Fibroblast of lung (primary cell): ENCODE data around the gene MAP7. TPM values are rescaled to one million over a fixed set of nuclear protein-coding genes. Genes with fewer than 3 reads are reported as not detected.

Experiments used
- DNase-seq, 2 donors: peaks; one replicate each; pipeline versions ENCODE4 v3.0.0 to v3.0.0-alpha.2; 2010; ENCODE audit warnings: low read depth in 2 of 2
- H2AFZ ChIP-seq: 2 replicates; pipeline ENCODE4 v1.5.1; 2012; ENCODE audit warnings: low read length, control low read depth, inconsistent platforms
- H3K27ac ChIP-seq: 2 replicates; pipeline ENCODE4 v1.5.1; 2011; ENCODE audit warnings: low read length, control low read depth; ENCODE audit not compliant: insufficient read depth
- H3K27me3 ChIP-seq: 2 replicates; pipeline ENCODE4 v1.5.1; 2011; ENCODE audit warnings: mild to moderate bottlenecking, low read length; ENCODE audit not compliant: control insufficient read depth, insufficient read depth
- H3K36me3 ChIP-seq: 2 replicates; pipeline ENCODE4 v1.5.1; 2011; ENCODE audit warnings: low read length; ENCODE audit not compliant: control insufficient read depth, insufficient read depth
- H3K4me1 ChIP-seq: 2 replicates; pipeline ENCODE4 v1.5.1; 2011; ENCODE audit warnings: low read length; ENCODE audit not compliant: control insufficient read depth, insufficient read depth; ENCODE audit errors: extremely low read depth
- H3K4me2 ChIP-seq: 2 replicates; pipeline ENCODE4 v1.5.1; 2011; ENCODE audit warnings: low read length, control low read depth; ENCODE audit not compliant: insufficient read depth; ENCODE audit errors: extremely low read depth
- H3K4me3 ChIP-seq, 4 experiments: fragments of 200-600 bp in 1 of 4; sonication (generic) in 1 of 4; replicated peaks in 1 of 4; 2 replicates each; pipeline ENCODE4 v1.5.1; 2011 to 2016; ENCODE audit warnings: low read length in 4 of 4, low read depth in 3 of 4, mild to moderate bottlenecking in 3 of 4, control low read depth in 2 of 4, inconsistent platforms in 1 of 4, mixed read lengths in 1 of 4; ENCODE audit not compliant: insufficient read depth in 1 of 4; ENCODE audit errors: control extremely low read depth in 1 of 4
- H3K79me2 ChIP-seq: 2 replicates; pipeline ENCODE4 v1.5.1; 2012; ENCODE audit warnings: mild to moderate bottlenecking, low read length, inconsistent platforms; ENCODE audit not compliant: control insufficient read depth, insufficient read depth
- H3K9ac ChIP-seq: 2 replicates; pipeline ENCODE4 v1.5.1; 2011; ENCODE audit warnings: mild to moderate bottlenecking, low read length, control low read depth; ENCODE audit not compliant: insufficient read depth
- H3K9me3 ChIP-seq: 2 replicates; pipeline ENCODE4 v1.5.1; 2012; ENCODE audit warnings: low read depth, low read length; ENCODE audit not compliant: control insufficient read depth, insufficient read depth
- H4K20me1 ChIP-seq: 2 replicates; pipeline ENCODE4 v1.5.1; 2011; ENCODE audit warnings: low read length; ENCODE audit not compliant: control insufficient read depth, insufficient read depth; ENCODE audit errors: extremely low read depth
- EZH2 ChIP-seq: IDR thresholded peaks from 2 replicates; pipeline ENCODE4 v1.5.1; 2012; ENCODE audit warnings: low read length, control low read depth, mild to moderate bottlenecking; ENCODE audit errors: missing control alignments
- polyA plus RNA-seq, 2 donors: library from polyadenylated mRNA; depleted of rRNA in 1 of 2; stranded (reverse) in 1 of 2; unstranded in 1 of 2; fragments of >200 nt; gene quantifications; 2 replicates each; pipeline ENCODE4 v1.2.1, GENCODE V29; 2011 to 2012; ENCODE audit warnings: missing spikeins in 1 of 2
- total RNA-seq: library from RNA; depleted of rRNA; stranded (reverse); fragments of >200 nt; gene quantifications from 2 replicates; pipeline ENCODE4 v1.2.1, GENCODE V29; 2014
- TF ChIP-seq, protein P1 (sequence below), 2 donors: IDR thresholded peaks in 1 of 2; conservative IDR thresholded peaks in 1 of 2; 1 replicate in 1 of 2; 2 replicates in 1 of 2; pipeline ENCODE4 v1.5.1; 2011 to 2012; ENCODE audit warnings: low read length in 2 of 2, control low read depth in 1 of 2, inconsistent platforms in 1 of 2, low read depth in 1 of 2, mild to moderate bottlenecking in 1 of 2

MAP7 gene
- total and polyA plus RNA-seq, 2 donors (not counting 1 experiment from before 2014, with no cell fraction given): 0.40 to 1.5 TPM

DNA sequence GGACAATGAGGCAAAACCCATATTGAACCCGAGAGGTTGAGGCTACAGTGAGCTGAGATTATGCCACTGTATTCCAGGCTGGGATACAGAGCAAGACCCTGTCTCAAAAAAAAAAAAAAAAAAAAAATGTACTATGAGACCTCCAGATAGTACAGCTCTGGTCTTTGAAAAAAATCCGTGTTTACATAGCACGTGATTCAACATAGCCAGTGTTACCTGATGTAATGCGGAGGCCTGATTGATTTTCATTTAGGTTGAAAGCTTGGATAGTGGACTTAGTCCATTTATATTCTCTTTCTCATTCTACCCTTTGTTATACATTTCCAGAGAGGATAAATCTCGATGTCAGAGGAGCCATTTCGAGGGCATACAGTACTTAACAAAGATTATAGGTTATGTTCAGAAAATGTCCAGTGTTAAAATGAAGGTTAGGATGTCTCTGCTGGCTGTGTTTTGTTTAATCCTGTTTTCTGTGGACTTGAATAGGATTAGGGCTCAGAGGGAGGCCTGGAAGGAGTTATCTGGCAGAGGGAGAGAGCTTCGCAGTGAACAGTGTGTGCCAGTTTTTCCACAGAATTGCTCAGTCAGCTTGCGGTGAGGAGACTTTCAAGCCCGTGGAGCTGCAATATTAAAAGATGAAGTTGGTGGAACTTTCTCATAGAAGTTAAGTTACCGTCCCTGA is 226.7 kb downstream of the MAP7 start:
- no peaks in the 10 kb centered on the region for H4K20me1 ChIP-seq
- peak; percentile 29 to 34 for DNase-seq
- no peaks in the 10 kb centered on the region for H3K79me2 ChIP-seq
- H3K4me1 ChIP-seq: no peaks in the 10 kb centered on the region
- no peak overlapping the region for H3K4me3 ChIP-seq
- H3K4me2 ChIP-seq: no peak overlapping the region
- H3K27ac ChIP-seq: no peak overlapping the region
- H3K36me3 ChIP-seq: no peaks in the 10 kb centered on the region
- no peak for TF ChIP-seq EZH2
- TF ChIP-seq, protein P1, sequence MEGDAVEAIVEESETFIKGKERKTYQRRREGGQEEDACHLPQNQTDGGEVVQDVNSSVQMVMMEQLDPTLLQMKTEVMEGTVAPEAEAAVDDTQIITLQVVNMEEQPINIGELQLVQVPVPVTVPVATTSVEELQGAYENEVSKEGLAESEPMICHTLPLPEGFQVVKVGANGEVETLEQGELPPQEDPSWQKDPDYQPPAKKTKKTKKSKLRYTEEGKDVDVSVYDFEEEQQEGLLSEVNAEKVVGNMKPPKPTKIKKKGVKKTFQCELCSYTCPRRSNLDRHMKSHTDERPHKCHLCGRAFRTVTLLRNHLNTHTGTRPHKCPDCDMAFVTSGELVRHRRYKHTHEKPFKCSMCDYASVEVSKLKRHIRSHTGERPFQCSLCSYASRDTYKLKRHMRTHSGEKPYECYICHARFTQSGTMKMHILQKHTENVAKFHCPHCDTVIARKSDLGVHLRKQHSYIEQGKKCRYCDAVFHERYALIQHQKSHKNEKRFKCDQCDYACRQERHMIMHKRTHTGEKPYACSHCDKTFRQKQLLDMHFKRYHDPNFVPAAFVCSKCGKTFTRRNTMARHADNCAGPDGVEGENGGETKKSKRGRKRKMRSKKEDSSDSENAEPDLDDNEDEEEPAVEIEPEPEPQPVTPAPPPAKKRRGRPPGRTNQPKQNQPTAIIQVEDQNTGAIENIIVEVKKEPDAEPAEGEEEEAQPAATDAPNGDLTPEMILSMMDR (conservative IDR thresholded peaks at IDR 0.05 in 1 of 2, IDR thresholded peaks at IDR 0.05 in 1 of 2; ENCODE audit: low read depth in 1 of 2, low read length in 2 of 2): no peak
- no peaks in the 10 kb centered on the region for H3K9me3 ChIP-seq
- H3K27me3 ChIP-seq: no peaks in the 10 kb centered on the region
- no peak overlapping the region for H3K9ac ChIP-seq
- H2AFZ ChIP-seq: no peak overlapping the region

DNA sequence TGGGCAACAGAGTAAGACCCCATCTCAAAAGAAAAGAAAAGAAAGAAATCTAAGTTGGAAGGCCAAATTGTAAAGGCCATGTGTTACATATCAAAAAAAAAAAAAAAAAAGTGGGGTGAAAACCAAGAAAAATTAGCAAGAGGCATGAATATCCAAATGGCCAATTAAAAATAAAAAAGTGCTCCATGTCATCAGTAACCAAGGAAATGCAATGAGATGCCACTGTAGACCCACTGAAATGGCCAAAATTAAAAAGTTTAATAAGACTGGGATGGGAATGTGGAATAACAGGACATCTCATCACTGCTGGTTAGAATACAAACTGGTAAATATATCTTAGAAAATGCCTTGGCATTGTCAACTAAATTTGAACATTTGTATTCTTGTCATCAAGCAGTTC is 230.5 kb downstream of the MAP7 start:
- Histone ChIP-seq H3K36me3 (no peaks in the 10 kb centered on the region), H3K27ac (no peak overlapping the region), H3K4me3 (no peak overlapping the region), H3K27me3 (no peaks in the 10 kb centered on the region), H3K79me2 (no peaks in the 10 kb centered on the region), H3K4me1 (no peaks in the 10 kb centered on the region), H3K9ac (no peak overlapping the region), H2AFZ (no peak overlapping the region), H4K20me1 (no peaks in the 10 kb centered on the region), H3K9me3 (no peaks in the 10 kb centered on the region), H3K4me2 (no peak overlapping the region)
- DNase-seq: no peak
- TF ChIP-seq EZH2: no peak
- TF ChIP-seq, protein P1 (conservative IDR thresholded peaks at IDR 0.05 in 1 of 2, IDR thresholded peaks at IDR 0.05 in 1 of 2; ENCODE audit: low read depth in 1 of 2, low read length in 2 of 2): no peak

DNA sequence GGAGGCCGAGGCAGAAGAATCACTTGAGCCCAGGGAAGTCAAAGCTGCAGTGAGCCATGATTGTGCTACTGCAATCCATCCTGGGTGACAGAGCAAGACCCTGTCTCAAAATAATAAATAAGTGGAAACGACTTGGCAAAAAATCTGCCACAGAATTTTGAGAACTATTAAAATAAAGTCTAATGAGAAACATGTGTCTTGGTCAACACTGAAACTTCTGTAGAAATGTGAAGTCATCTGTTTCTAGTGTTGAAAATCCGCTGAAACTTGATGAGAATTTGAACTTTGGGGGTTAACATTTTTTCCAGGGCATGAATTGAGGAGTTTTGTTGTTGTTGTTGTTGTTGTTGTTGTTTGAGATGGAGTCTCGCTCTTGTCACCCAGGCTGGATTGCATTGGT is 231.5 kb downstream of the MAP7 start:
- no peaks in the 10 kb centered on the region for H3K36me3 ChIP-seq
- H3K9me3 ChIP-seq: no peaks in the 10 kb centered on the region
- H3K9ac ChIP-seq: no peak overlapping the region
- DNase-seq: no peak
- no peak overlapping the region for H3K27ac ChIP-seq
- H3K79me2 ChIP-seq: no peaks in the 10 kb centered on the region
- H3K4me3 ChIP-seq: no peak overlapping the region
- H3K4me2 ChIP-seq: no peak overlapping the region
- no peaks in the 10 kb centered on the region for H3K4me1 ChIP-seq
- H3K27me3 ChIP-seq: no peaks in the 10 kb centered on the region
- no peaks in the 10 kb centered on the region for H4K20me1 ChIP-seq
- no peak overlapping the region for H2AFZ ChIP-seq
- TF ChIP-seq, protein P1 (conservative IDR thresholded peaks at IDR 0.05 in 1 of 2, IDR thresholded peaks at IDR 0.05 in 1 of 2; ENCODE audit: low read depth in 1 of 2, low read length in 2 of 2): no peak
- TF ChIP-seq EZH2: no peak
